ENCODE results near the gene GRB7.

GRB7 gene

DNA sequence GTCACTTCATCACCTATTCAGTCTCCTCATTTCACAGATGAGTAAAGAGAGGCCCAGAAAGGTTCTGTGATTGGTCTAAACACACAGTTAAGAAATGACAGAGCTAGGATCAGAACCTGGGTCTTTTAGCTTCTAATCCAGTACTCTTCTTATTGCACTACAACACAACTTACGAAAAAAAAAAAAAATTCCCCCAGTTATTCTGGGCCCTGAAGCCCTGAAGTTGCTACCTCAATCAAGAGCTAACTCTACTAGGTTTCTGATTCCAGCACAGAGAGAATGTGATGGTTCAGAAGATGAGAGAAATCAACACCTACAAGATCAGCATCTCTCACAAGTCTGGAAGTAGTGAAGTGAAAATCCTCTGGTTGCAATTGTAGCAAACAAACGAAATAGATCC, 37.3 kb downstream of the GRB7 start:
- DNase-seq = no peak

DNA sequence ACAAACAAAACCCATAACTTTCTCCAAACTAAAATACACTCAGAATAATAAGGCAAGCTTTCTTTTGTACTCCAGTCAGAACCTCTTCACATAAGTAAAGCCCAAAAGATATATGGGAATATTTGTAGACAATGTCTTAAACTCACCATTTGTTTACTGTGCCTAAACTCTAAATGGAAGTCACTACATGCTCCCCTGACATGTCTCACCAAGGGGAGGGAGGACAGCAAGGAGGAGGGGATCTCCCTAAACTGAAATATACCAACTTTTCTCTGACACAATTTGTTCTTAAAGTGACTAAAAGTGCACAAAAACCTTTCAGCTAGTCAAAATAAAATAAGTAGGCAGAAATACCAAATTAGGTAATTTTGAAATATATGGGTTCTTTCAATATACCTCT, 38.5 kb downstream of the GRB7 start:
- DNase-seq = no peak

DNA sequence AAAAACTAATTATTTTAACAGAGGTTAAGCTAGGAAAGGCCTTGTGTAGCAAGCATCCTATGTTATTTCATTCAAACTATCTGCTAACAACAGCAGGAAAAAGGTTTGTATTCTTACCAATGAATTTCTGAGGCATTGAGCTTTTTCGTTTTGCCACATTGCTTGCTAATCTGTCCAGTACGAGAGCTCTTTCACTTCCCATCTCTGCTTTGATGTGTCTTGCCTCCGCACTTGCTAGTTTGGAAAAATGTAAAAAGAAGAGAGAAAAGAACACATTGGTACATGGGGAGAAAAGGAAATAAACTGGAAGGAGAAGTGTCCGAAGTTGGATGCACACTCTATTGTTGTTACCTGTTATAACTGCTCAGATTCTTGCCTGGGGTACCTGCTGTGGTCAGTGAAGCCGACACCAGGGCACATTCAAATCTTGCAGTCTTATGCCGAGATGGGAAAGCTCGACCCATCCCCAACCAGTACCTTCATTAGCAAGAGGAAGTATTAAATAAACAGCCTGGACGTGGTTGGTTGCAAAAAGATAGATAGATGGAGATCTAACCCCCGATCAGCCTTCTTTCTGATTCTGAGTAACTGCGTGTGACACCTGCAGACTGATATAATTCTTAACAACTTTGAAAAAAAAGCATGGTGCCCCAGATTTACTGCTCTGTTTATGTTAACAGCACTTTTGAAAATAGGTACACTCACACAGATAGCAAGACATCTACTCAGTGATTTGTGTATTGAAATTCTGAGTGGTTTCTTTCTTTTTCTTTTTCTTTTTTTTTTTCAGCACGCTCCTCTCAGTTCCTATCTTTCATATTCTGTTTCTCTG, 40.0 kb downstream of the GRB7 start:
- DNase-seq = no peak

DNA sequence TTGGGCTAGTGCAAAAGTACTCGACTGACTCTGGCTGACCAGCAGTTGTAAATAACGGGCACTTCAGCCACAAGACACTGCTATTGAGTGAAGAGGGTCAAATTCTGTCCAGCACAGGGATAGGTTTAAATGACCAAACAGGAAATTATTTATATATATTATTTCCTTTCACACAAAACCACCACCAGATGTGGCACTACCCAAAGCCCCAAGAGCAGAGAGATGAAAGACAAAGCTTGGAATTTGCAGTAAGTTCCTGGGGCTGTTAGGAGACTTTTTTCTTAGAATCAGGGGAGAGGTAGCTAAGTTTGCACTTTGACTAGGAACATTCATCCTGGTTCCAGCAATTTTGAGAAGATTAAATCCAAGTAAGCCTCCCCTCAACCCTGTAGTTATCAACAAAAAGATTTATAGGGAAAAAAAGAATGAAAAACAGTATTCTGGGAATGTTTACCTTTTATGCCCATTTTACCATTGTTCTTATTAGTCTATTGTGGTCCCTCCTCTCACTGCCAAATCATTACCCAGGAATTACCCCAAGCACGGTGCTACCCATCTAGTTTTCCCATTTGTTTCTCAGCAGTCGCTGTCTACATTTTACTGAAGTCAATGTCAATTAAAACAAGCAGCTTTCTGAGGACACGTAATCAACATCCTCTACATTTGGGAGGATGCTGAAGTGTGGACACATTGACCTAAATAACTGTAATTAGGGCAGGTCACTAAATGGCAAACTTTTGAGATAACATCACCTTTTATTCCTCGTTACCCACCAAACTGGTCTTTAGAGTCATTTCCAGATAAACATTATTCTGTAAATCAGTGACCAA, 43.5 kb downstream of the GRB7 start:
- no peak for DNase-seq

DNA sequence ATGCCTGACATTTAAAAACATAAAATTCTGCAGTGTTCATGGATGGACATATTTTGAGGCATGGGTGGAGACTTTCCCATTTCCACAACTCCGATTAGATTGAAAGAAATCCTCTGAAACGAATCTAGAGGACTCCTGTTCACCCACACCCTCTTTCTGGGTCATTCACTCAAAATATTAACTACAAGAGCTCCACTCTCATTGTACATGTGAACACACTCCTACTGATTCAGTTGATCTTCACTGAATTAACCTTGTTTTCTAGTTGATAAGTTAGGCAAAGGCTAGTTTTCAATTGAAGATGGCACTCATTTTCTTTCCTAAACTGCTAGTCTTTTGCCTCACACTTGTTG, 44.1 kb downstream of the GRB7 start:
- no peak for DNase-seq

DNA sequence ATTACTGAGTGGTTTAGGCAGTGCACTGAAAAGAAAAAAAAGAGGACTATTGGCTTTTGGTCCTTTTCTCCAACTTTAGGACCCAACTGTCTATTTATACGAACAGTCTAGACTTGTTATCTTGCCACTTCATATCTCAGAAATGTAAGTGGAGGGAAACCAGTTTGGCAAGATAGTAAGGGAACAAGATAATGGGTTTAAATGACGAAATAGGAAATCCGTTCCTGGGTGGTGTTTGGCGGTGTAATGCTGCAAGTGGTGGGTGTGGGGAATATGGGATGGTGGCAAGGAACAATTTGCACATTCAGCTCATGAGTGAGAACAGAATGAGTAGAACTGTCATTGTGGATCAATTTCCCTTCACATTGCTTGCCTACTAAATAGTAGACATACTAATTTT, 44.7 kb downstream of the GRB7 start:
- DNase-seq = peak; percentile 37

DNA sequence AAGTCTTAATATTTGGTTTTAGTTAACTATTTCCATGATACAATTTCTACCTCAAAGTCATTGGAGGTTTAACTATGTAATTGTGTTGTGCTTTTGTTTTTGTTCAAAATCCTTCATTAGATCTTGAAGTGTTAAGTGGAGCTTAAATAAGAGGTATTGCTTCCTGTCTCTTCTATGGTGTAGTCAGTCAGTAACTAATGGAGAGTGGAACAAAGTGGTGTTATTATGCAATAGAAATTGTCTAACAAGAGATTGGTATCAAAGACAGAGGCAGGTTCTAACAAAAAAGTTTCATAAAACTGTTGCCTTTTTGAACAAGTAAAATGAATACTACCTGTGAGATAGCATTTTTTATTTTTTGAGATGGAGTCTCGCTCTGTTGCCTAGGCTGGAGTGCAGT, 45.2 kb downstream of the GRB7 start:
- no peak for DNase-seq

DNA sequence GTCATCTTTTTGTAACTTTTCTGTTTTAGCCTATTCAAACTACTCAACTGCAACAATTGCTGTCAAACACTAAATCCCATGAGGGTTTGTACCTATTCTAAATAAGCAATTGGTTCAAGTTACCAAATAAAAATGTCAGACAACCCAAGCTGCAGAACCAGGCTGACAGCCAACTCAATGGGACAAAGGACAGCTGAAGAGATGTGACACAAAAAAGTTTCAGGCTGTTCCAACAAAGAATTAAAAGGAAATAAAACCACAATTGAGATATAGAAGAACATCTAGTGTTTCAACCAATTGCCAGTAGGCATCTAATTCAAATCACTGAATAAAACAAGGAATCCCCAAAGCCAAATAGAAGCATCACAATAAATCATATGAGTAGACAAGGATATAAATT, 49.3 kb downstream of the GRB7 start:
- DNase-seq = peak; percentile 61

DNA sequence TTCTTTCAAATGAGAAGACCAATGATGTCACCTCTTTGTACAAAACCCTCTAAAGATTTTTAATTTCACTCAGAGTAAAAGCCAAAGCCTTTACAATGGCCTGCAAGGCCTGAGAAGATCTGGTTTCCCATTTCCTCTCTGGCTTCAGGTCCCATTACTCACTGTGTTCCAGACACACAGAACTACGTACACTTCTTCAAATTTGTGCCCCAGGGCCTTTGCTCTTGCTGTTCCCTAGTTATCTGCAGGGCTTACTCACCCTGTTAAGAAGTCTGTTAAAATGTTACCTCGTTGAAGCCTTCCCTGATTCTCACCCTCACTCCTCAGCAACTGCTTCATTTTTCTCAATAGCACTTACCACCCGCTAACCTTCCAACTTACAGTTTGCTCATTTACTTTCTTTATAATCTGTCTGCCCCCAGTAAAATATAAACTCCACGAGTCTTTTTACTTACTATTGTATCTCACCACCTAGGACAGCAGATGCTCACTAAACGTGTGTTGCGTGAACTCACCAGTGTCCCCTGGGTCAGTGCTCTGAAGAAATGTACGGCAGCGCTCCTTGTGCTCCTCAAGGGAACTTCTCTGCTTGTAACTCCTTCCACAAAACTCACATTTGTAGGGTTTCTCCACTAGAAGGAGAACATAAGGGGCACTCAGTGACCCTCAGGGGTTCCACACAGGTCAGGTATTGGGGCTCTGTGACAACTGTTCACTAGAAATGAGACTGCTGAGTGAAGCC, 50.2 kb downstream of the GRB7 start:
- no peak for DNase-seq

DNA sequence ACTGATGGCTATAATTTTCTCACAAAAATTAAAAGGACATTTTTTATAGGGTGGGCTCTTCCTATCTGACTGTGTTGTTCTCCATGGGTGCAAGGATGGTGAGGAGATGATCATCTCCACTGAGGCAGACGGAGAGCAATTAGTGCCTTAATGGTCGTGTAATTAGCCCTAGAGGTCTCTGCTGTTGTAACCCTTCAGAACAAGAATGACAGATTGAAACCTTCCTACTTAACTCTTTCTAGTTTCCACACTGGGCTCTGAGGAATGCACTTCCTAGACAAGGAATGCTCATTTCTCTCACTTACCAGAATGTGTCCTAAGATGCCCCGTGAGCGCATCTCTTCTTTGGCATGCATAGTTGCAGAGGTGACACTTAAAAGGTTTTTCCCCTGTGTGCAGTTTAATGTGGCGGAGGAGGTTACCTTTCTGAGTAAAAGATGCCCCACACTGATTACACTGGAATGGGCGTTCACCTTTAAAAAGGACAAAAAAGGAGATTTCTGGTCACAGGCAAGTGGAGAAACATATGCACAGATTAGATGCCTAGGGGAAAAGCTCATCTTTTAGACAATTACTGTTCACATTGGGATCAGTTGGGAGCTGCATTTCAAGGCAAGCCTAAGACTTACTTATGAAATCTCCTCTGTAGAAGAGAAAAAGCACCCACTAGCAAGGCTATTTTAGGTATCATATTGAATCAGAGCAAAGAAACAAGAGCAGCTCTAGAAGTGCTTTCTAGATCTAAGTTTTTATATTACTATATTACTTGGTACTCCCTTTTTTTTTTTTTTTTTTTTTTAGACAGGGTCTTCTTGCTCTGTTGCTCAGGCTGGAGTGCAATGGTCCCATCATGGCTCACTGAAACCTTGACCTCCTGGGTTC, 53.6 kb downstream of the GRB7 start:
- DNase-seq = no peak

DNA sequence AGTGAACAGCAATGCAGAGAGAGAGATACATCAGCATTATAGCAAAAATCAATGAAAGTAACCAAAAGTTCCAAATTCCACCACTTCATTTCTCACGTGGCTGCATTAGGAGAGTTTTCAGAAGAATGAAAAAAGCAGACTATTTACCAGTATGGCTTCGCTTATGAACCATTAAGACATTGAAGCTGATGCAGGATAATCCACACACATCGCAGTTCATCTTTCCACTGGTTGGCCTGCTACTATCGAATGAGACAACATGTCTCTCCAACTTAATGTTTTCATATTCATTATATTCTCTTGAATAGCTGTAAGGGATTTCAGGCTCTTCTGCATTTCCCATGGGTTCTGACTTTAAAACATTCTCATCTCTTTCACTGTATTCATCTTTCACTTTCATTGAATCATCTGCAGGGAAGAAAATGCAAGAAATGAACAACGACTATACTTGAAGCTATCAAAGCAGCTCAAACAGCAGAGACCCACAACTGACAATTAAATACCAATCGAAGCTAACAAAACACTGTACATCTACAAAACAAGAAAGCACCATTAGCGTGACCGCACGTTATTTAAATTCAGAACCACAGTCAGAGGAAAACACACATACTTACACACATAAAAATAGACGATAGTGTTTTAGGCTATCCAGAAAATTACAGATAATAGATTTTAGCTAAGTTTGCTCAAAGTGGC, 54.9 kb downstream of the GRB7 start:
- no peak for DNase-seq

DNA sequence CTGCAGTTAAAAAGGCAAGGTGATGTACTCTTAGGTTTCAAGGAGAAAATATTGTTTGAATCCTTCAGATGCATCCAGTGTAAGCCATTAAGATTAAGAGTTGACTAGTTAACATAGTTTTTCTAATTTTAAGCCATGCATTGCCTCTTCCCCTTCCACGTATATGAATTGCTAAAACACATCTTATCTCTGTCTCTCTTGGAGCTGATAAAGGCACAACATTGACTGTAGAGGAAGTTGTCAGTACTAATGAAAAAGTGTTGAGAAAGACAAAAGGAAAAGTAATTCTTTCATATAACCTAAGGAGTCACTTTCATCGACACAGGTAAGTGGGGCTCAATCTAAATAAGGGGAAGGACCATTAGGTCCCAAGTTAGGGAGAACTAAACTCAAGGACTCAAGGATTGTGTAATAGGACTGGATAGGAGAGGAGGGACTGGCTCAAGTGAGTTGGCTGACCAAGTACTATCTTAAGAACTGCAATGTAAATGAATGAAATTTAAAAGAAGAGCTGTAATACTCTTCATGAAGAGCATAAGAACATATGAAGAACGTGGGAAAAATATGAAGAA, 55.6 kb downstream of the GRB7 start:
- no peak for DNase-seq

DNA sequence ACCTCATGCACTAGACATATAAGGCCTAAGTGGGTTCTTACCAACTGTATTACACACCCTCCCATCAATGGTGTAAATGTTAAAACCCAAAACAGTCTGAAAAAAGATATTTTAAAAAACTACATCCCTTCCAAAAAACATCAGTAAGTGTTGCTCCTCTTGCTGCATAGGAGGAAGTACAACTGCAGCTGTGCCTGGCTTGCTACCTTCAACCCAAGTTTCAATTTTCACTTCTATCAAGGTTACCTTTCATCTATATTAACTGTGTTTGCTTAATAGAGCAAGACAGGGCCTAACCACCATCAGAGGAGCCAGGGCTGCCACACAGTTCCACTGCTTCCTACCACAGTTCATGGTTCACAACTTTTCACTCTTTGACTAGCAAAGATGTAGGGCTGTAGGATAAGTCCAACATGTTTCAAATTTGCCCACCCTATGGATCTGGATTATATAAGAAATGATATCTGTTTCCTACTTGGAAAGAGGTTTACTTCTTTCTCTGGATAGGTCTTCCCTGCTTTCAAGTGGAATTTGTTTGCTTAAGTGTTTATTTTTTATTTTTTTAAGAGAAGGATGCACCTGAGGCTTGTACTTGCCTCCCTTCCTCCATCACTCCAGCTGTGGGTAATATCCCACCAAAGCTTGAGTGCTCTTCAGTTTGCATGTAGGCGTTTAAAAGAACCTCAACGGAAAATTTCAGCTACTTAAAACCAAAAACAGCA, 56.7 kb downstream of the GRB7 start:
- no peak for DNase-seq
